HG02678 (cell line): Measurements from ENCODE around the gene BUB3.

Source experiments
- ATAC-seq: cut with Tn5 transposase; IDR thresholded peaks from one replicate; pipeline ENCODE4 v1.9.1; 2021; ENCODE audit warnings: mild to moderate bottlenecking, moderate library complexity; ENCODE audit not compliant: unreplicated experiment

The BUB3 gene

DNA sequence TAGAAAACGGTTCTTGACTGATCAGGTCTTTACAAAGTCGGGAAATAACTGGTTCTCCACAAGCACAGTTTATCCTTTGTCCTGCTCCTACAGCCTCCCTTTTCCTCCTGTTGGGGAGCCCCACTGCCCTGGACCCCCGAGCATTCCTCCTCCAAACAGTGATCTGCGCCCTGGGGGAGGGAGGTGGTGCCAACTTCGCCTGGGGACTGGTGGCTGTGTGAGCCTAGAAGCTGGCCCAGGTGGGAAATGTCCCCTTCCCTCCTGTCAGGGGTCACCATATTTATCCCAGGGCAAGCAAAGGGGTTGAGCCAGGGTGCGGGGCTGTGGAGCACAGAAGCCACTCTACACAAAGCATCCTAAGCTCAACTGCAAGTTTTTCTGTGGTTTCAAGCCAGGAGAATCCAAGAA is 13.2 kb upstream of the BUB3 start:
- no peak for ATAC-seq

DNA sequence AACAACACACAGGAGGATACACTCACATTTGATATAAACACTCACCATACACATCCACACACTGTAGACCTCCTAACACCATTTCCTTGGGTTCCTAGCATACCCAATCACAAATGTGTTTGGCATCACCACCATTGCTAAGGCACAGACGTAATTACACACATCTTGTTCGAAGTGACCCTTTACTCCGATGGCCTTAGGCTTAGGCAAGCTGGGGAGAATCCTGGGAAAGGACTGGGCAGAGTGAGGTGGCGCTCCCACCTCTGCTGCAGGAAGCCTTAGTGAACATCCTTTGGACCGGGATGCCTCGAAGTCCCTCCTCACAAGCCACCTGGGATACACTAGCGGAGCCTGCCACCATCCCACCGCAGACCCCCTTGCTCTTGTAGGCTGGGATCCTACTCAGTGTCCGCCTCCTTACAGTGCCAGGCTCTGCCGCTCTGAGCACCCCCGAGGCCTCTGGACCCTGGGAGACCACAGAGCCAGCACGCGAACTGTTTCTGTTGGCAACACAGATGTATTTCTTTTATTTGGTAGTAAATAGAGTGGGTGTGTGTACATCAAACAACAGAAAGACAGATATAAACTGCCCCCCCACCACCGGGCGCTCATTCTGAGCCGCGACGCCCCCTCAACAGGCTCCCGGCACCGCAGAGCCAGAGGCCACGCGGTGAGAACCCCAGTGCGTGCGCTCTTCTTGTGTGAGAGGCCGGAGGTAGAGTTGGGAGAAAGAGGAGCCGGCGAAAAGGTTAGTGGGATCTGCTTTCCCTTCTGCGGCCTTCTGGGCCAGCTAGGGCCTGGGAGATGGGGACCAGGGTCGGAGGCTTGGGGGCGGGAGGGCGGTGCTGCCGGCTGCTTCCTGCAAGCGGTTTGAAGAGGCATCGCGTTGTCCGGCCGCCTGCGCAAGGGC is 12.2 kb upstream of the BUB3 start:
- no peak for ATAC-seq

DNA sequence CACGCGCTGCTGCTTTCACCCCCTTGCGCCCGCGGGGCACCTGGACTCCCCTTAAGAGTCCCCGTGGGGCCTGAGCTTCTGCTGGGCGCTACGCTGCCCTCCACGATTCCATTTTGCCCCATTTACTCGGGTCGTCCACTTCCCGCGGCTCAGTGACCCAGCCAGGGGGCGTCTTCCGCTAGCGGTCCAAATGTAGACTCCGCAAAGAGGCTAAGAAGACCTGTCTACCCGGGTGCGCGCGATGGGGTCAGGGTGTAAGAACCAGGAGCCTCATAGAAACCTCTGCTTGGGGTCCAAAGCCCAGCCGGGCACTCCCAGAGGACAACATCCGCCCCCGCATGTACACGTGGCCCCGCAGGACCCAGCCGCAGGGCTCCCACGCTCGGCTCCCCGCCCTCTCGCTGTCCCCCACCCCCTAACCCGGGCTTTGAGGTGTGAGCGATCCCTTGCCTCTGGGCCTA is 11.5 kb upstream of the BUB3 start:
- ATAC-seq: no peak

DNA sequence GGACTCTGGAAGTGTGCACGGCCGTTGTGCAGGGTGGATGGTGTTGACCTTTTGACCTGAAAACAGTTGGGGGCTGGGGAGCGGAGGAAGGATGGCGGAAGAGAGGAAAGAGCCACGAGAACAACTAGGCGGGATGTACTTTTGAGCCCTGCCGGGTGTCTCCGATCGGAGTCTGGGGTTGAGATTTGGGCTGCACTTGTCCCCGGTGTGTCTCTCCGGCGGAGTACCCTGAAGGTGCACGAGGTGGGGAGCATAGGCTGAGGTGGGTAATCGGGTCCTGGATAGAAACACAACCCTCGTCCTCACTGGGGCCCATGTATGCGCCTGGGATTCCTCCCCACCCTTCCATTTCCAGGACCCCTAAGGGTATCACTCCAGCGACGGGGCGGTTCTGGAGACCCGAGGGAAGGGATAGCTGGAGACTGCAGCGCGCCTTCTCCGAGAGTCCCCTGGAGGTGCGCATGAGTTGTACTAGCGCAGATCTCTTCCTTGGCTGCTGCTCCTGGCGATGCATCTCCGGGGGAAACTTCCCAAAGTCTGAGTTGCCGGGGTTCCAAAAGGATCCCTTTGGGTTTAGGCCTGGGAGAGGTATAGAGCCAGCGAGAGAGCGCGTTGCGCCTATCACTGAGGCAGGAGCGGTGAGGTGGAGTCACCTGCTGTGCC is 10.9 kb upstream of the BUB3 start:
- no peak for ATAC-seq

DNA sequence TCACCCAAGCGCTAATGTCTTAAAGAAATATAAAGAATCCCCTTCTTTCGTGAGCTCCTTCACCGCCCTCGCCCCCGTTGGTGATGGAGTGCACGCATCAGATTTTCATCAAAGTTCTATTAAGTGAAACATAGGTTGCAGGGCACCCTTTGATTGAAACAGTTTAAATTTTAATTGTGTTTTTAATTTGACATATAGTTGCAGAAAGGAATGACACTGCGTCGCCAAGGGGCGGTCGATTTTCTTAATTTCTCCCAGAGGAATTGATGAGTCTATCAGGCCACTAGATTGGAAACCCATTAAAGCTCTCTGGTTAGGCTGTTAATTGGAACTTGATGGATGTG is 10.4 kb upstream of the BUB3 start:
- ATAC-seq: no peak

DNA sequence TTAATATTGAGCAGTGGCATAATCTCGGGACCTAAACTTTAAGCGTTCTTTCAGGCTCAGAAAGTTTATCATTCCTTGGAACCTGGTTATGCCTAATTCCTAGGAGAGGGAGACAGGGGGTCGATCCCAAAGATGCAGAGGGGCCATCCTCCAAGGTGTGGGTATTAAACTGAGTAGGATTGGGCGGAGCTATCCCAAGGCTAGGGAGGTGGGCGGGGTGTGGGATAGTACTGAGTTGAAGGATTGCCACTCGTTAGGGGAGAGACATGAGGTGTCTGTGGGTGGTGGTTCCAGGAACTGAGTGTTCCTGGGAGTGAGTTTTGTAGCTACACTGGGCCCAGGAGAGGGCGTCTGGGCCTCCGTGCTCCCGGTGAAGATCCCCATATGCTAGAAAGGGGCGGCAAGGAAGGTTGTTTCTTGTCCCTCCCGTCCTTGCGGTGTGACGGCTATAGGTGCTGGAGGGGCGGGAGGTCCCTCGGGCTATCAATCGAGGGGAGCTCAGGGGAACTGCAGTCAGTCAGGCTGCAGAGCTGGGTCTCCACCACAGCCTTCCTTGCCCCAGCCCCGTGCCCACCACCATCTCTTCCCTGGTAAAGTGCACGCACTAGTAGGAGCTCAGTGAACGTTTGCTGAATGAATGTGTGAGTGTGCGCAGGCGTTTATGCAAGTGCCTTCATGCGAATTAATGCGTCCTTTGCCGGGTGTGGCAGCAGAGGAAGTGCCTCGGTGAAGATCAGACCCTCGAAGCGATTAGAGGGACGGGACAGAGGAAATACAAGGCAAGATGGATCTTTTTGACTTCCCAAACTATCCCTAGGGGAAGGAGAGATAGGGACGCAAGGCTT is 9.3 kb upstream of the BUB3 start:
- ATAC-seq: no peak

DNA sequence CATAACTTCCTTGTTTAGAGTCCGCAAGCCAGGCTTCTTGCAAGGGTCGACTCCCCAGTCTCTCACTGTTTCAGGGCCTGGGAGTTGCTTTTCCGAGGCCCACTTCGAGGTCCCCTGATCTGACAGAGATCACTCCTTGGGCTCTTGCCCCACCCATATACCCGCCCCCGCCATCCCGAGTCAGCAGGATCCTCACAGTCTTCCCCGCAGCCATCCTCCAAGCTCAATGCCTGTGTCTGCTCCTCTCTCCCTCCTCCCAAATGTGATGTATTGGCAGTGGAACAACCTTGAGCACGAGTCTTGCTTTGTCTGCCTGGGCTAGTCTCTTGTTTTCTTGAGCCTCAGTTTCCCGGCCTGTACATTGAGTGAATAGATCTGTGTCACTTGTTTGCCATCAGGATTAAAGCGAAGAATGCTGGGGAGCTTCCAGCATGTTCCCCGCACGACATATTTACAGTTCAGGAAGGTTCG is 8.6 kb upstream of the BUB3 start:
- ATAC-seq: no peak

DNA sequence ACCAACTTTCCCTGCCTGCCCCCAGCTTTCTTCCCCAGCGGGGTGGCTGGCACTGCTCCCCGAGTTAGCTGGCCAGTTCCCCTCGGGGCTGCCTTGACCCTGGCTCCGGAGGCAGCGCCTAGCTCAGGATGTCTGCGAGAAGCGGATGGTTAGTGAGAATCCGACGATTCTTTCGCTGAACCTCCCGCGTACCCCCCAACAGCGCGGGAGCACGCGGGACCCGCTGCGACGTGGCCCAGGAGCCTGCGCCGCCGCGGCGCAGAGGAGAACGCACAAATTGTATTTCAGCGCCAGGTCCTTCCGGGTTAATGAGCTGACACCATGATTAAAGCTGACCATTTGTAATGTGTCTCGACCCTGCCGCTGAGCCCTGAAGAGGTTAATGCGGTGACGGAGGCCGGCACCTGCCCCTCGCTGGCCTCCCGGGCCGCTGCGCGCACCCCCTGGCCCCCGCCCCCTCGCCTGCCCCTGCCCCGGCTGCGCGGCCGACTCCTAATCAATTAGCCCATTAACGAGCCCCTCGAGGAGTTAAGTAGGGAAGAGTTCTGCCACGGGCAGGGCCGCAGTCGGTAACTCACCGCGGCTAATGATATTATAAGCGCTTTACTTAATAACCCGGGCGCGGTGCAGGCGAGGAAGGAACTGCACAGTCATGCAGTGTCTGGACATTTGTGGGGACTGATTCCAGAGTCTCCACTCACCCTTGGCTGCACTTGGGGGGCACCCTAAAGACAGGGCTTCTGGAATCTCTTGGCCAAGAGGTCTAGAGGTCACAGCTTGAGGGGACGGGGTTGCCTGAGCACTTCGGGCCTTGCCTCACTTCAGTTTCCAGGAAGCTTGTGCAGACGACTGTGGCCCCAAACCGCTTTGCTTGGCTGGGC is 7.9 kb upstream of the BUB3 start:
- ATAC-seq: no peak

DNA sequence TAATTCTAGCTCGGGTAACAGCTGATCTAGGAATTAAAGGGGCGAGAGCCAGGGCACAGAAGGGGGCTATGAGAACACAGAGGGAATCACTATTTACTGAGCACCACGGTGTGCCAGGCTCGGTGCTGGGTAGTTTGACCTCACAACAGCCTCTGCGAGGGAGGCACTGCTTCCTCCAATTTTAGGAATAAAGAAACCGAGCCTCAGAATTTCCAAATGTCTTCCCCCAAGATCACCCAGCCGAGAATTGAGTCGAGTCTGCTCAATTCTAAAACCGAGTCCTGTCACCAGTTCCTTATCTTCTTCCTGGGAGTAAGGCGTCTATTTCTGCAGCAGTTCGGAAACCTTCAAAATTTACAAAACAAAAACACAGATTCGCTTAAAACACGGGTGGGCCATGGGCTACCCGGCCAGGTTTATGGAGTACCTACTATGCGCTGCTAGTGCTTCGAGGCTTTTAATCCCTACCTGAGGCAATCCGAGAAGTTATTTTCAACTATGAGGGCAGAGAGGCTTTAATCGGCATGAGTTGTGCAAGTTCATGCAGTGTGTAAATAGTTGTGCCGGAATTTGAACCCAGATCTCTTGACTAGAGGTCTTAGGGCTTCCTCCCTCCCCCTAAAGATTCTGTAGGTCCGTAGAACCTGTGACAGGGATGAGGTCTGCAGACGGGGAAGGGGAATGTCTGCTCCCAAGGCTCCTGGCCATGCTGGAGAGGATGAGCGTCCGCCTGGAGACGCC is 7.1 kb upstream of the BUB3 start:
- ATAC-seq: no peak

DNA sequence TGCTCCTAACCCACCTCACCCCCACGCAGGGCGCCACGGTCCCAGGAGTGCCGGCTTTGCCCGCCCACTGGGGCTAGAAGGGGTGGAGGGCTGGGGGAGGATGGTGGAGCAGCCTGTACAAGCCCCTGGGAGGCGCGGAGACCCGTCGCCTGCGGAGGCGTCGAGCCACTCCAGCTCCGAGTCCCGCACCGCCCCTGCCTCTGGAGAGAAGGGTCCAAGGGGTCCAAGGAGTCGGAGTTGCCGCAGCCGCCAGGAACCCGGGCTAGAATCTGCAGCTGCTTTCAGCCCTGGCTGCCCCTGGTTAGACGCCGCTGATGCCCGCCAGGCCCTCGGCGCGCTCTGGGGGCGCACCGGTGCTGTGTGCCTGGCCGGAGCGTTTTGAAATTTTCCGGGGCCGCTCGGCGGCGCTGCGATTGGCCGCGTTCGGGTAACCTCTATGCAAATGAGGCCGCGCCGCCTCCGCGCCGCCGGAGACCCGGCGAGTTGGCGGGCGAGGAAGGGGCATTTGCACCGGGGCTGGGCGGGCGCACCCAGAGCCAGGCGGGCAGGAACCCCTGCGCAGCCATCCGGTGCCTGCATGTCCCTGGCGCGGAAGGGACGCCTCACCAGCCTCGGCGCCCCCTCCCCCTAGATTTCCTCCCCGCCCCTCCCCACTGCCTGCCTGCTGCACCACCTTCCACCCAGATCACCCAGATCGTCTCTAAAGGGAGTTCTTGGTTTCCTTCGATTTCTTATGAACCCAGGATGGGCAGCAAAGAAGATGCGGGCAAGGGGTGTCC is 6.4 kb upstream of the BUB3 start, which contains the start of gene HMX2:
TSS of gene HMX2 (plus strand) at position 502 of the 779 bp plus-strand sequence. CDS start at position 745, 243 bp downstream.
- no peak for ATAC-seq

DNA sequence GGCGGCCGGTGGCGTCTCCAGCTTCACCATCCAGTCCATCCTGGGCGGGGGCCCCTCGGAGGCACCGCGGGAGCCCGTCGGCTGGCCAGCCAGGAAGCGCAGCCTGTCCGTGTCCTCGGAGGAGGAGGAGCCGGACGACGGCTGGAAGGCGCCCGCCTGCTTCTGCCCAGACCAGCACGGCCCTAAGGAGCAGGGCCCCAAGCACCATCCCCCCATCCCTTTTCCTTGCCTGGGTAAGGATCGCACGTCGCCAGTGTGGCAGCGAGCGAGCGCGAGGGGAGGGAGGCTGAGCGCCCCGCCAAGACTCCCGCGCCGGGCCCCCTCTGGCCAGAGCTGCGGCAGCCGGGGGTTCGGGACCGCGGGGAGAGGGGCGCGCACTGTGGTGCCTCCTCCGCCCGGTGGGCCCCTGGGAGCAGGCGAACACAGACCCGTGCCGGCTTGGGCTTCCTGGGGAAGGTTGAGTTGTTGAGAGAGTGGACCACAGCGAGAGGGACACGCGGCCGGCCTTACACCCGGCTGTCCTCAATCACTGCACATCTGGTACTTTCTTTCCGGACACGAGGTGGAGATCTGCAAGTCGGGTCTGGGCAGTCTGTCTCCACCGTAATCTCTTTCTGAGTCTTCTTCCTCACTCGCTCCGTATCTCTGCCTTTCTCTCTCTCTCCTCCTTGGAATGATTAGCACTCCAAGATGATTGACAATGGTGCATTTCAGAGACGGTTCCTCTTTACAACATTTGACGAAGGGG is 5.6 kb upstream of the BUB3 start:
- ATAC-seq: no peak

DNA sequence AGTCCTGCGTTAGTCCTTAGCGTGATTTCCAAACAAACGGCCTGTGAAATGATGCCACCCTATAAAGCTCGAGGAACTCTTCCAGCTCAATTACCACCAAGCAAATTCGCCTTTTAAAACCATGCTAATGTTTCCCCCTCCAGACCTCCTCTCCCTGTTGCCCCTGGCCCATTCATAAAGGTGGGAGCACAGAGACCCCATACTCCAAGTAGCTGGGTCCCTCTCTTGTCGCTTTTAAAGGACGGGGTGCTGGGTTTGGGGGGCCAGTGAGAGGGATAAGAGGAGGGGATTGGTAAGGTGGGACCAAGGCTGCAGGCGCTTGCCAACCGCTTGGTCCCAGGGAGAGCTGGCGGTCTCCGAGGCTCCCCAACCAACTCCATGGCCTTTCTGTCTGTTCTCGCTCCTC is 5.0 kb upstream of the BUB3 start:
- no peak for ATAC-seq

DNA sequence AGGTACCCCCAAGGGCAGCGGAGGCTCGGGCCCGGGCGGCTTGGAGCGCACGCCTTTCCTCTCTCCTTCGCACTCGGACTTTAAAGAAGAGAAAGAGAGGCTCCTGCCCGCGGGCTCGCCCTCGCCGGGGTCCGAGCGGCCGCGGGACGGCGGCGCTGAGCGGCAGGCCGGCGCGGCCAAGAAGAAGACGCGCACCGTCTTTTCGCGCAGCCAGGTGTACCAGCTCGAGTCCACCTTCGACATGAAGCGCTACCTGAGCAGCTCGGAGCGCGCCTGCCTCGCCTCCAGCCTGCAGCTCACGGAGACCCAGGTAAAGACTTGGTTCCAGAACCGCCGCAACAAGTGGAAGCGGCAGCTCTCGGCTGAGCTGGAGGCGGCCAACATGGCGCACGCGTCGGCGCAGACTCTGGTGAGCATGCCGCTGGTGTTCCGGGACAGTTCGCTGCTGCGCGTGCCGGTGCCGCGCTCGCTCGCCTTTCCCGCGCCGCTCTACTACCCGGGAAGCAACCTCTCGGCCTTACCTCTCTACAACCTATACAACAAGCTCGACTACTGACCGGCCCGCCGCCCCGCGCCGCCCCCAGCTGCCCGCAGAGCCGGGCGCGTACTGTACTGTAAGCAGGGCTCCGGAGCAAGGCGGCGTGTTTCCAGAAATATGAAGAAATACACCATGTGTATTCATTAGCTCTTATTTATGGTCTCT is 4.5 kb upstream of the BUB3 start:
- ATAC-seq: no peak

DNA sequence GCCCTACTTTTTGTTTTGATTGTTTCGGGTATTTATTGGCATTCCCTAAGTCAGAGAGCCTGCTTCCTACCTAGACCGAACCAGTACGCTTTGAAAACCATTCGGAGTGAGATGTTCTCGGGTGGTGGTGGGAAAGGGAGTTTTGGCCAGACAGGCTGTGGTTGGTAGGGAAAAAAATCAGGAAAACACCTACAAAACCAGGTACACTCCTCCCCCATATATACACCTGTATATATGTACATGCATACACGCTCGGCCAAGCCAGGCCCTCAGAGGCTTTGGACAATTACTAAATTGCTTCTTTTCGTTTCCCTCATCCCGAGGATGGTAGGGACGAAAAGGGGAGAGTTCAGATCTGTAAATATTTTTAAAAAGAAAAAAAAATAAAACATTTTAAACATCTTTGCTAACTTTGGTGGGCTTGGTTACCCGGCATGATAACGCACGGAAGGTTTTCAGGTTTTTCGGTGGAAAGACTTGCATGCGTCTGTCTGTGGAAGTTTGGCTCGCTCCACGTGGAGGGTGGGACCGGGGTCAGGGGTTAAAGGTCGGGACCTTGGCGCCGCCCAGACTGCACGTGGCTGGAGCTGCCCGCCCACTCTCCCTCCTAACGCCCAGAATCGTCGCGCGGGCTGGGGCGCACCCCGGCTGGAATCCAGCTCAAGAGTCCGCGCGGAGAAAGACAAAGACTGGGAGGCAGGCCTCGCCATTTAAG is 3.8 kb upstream of the BUB3 start:
- ATAC-seq: no peak

DNA sequence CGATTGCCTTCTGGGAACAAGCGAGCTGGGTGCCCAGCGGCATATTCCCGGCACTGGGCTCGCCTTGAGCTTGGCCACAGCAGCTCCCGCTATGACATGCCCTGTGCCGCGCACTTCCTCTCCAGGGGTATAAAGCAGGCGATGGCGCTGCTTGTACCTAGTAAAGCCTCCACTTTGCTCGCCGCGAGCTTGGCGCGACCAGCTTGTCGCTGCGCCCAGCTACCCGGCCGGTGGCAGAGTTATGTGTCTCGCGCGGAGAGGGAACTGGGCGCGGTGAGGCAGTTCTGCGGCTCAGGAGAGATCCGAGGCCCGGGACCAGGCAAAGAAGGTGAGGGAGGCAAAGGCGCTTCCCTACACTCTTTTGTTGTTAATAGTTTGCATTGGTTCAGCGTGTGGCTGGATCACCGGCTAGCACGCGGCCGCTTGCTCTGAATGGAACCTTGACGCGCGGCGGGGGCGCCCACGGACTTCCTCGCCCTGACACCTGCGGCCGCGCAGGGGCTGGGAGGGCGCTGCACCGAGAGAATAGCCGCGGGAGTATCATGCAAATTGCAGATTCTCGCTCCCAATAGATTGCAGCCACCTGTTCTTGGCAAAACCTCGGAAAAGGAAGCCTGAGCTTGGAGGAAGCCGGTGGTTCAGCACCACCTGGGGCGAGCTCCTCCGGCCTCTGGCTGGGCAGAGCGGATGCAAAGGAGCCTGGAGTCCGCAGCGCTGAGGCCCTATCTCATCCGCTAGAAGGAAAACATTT is 3.0 kb upstream of the BUB3 start:
- no peak for ATAC-seq

DNA sequence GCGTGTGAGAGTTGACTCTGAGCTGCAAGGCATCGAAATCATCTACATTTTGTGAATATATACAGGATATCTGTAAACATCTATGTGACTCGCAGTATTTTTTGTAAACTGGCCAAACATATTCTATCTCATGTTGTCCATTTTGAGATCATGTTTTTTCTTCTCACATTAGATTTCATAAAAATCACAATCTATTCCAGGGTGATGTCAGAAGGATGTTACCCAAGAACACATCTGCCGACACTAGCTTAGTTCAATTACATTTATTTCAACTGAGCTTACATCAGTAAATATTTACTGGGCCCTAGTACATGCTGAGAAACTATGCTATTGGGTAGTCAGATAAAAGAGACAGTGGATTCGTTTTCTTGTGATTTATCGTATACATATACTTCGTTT is 2.5 kb upstream of the BUB3 start:
- no peak for ATAC-seq
